GM21619 (cell line): ENCODE results near the gene P2RY14.

Experiments used
- ATAC-seq: cut with Tn5 transposase; IDR thresholded peaks from one replicate; pipeline ENCODE4 v1.9.1; 2021; ENCODE audit not compliant: unreplicated experiment

P2RY14 gene

DNA sequence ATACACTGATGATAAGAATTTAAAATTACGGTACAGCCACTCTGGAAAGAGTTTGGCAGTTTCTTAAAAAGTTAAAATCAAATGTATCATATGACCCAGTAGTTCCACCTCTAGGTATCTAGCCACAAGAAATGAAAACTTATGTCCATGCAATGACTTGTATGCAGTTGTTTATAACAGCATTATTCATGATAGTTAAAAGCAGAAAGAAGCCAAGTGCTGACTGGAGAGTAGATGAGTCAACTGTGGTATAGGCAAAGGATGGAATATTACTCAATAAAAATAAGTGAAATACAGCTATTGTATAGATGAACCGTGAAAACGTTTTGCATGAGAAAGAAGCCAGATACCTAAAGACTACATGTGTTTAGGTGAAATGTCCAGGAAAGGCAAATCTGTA lies 23.4 kb upstream of the P2RY14 start:
- ATAC-seq = no peak

DNA sequence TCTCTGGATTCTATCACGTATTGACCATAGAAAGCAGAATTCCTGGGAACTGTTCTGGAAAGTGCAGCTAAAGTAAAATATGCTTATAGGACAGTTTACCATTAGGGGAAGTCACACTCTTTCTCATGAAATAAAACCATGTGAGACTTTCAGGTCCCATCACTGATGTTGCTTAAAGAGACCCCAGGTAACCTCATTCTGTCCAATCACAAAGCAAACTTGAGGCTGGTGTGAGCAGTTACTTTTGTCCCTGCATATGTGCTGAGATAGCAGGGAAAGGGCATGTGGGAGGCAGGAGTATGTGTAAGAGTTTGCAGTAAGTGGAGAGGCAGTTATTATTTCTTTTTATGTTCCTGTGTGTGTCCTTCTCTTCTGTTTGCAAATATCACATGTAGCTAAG lies 22.2 kb upstream of the P2RY14 start:
- no peak for ATAC-seq

DNA sequence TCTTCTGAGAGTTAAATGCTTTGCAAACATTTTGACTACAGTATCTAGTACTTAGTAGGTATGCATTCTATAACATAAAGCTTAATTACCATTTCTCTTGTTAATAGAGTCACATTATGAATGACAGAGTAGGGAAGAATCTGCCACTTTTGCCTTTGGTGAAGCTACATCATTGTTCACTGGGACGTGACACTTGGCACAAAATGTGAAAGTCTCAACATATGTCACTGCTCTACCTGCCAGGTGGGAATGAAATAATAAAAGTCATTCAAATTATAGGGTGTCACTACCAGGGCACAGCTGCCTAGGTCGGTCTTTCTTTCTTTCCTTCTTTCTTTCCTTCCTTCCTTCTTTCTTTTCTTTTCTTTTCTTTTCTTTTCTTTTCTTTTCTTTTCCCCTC lies 20.7 kb upstream of the P2RY14 start:
- ATAC-seq = no peak

DNA sequence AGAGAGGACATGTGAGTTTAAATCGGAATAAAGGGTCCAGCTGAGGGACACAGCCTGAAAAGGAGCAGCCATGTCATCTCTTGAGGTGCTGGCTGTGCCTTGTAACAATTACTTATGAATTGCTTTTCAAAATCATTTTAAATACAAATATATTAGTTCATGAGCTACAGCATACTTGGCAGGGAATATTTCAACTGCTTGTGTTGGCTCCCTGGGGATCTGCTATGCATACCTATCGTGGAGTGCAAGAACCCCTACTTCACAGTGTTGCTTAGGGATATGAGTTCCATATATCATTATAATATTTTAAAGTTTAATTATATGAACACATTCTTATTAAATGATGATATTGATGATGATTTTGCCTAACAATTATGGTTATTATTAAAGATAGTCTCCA lies 19.1 kb upstream of the P2RY14 start:
- no peak for ATAC-seq

DNA sequence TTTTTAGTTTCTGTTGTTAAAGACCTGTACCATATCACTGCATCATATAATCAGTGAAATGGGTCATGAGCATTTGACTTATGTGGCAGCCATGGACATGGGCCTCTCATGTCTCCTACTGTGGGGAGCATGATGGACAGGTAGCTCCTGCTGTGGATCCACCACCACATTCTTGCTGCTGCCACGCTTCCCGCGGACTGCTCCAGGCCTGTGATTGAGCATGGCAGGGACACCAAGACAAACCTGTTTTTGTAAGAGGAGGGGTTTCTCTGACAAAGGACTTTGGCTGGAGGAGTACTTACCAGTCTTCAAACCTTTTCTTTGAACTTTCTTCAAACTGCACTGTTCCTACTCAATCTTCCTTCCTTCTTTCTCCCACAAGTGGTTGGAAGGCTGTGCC lies 17.9 kb upstream of the P2RY14 start:
- no peak for ATAC-seq

DNA sequence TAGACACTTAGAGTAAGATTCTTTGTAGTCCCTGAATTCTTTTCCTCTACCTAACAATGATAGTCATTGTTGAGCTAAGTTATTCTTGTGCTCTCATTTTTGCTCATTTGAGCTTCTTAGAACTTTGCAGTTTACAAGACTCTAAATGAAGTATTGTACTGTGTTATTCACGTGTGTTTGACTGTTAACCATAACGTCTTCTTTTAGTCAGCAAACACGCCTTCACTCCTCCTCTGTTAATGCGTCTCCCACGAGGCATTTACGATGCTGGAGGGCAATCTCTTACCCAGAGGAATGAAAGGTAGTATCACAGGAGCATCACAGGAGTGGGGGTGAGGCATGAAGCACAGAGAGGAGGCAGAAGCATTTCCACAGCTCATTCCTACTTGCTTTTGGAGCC lies 14.8 kb upstream of the P2RY14 start:
- no peak for ATAC-seq

DNA sequence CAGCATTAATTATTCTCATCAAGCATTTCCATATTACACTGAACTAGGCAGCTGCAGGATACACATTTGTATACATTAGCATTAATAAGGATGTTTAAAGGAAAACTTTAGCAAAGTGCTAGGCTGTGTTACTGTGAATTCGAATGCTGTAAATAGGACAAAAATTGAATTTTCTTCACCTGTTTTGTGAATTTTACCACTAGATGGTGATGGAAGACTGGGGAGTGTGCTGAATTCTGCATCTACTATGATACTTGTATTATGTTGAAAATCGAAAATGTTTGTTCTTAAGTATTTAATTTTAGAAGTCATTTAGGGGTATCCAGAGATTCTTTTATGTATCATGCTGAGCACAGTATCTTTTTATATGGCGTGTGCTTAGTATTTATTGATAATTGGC lies 12.3 kb upstream of the P2RY14 start:
- no peak for ATAC-seq

DNA sequence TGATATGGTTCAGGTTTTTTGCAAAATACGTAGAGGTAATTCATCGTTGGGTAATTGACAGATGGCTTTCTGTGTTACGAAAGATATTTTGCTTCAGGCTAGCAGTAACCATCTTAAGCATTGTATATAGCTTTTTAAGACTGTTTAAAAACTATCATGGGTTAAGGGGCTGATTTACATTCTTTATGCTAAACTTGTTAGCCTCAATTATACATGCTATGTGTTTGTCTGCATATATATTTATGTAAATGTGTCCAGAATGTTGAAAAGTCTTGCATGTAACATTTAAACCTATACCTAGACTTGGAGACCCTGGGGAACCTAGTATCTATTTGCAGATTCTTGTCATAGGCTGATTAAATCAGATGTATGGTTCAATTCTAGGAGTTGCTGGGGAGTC lies 11.1 kb upstream of the P2RY14 start:
- ATAC-seq = no peak

DNA sequence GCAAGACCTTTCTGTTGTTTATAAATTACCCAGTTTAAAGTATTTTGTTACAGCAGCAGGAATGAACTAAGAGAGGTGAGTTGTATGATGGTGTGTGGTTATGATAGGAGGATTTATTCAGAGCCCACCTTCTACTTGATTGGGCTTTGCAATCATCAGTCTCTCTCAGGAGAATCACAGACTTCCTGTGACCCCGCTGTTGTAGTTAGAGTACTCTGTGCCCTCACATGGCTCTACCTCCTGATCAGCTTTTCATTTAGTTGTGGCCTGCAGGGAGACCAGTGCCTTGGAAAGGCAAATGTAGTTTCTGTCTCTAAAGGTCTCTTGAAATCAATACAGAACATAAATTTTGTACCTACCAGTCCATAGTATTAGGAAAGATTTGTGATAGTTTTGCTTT lies 7.6 kb upstream of the P2RY14 start:
- ATAC-seq = no peak

DNA sequence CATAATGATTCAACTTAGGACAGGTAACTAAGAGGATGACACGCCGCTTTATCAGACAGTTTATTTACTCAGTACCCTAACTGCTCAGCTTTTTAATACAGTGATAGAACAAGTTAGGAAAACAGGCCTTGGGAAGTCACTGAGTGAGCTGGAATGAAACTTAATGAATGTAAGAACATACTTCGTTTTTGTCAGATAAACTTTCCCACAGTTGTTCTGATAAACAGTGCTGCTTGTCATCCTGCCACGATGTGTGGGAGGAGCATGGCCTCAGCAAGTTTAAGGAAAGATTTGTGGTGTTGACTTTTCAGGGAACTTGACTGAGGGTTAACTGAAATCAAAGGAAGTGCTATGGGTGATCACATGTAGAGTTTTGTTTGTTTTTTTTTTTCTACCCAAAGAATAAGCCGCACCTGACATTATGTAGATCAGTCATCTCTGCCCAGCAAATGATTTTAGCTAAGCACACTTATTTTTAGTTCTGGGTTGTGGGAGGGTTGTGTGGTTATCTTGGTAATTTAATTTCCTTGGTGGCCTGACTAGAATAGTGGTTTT lies 5.6 kb upstream of the P2RY14 start:
- ATAC-seq = no peak

DNA sequence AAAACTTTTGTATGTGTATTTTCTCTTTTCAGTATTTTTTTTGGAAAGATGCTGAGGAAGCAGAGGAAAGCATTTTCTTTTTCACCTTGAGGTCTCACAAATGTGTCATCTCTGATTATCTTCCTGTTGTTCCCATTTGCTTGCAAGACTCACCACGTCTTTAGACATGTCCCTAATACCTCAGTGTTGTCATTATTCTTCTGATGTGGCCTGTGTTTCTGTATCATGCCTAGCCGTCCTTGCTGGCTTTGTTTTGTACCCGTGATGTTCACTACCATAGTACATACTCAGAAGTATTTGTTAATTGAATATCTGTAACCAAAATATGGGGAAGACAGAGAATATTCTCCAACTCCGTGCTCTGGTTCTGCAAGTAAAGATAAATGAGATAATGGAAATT lies 5.0 kb upstream of the P2RY14 start:
- ATAC-seq = no peak

DNA sequence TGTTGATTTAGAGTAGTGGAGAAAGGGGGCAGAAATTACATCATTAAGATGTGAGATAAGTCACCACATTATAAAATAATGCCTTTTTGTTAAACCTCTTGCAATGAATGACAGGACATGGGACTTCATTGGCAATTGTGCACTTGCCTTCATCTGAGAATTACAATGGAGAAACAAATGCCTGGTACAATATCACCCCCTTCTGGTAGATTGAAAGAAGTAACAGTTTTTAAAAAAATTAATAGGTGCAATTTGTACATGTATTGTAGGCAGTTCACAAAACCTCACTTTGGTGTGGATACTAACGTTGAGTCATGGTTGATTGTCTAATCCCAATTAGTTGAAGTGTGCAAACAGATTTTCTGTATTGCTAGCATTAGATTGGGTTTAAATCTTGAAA lies 4.6 kb upstream of the P2RY14 start:
- ATAC-seq = no peak

DNA sequence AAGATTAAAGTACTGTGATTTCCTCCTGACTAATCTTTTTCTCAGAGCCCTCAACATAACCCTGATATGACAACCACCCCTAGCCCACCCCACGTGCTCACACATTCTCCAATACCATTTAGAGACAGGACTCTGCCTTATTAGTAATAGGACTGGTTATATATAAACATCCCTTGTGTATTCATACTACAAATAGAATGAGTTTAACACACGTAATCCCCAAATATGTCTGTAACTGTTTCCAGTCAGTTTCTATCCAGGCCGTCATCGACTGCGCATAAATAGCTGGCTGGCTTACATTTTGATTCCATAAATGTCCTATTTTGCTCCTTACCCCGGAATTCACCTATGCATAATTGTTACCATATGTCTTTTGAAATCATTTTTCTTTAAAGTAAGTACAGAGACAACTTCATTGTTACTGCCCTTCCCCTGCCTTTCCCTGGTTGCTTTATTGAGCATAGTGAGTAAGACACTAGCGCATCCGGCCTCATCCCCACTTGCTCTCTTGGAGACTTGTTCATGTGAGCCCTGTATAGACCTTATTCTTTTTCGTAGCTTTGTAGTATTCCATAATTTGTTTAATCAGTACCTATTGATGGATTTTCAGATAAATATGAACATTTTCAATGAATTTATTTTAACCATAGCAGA lies 3.5 kb upstream of the P2RY14 start:
- no peak for ATAC-seq

DNA sequence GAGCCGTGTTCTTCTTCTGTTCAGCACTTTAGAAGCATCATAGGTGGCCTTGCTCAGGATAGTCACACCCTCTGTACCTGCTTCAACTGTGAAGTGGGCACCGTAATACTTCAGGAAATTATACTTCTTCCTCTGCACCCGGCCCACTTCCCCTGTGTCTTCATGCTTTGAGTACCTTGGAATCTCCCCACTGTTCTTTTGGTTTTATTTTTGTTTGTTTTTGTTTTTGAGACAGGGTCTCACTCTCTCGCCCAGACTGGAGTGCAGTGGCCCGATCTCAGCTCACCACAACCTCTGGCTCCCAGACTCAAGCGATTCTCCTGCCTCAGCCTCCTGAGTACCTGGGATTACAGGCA lies 1.7 kb downstream of the P2RY14 start:
- ATAC-seq = peak; percentile 60

DNA sequence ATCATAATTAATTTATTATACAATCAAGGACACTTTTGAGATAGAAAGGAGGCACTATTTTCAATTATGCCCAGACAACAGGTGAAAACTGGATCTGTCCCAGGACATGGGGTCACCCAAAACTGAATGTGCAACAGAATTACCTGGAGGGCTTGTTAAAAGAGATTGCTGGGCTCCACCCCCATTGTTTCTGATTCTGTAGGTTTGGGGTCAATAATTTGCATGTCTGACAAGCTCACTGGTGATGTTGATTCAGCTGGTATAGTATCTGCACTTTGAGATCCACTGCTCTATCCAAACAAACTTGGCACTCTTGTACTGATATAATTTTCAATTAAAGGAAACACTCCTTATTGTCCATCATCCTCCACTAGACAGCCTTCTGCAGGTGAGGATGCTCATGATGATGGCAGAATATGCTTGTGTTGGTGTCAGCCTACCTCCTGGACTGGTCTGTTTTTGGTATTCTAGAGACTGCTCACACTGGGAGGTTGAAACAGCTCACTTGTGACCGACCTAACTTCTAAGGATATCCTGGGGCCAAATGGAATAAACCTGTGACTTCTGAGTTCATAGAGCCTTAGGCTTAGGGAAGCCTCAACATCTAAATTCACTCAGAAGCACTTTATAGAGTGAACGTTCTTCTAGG lies 2.2 kb downstream of the P2RY14 start:
- peak; percentile 31 for ATAC-seq

DNA sequence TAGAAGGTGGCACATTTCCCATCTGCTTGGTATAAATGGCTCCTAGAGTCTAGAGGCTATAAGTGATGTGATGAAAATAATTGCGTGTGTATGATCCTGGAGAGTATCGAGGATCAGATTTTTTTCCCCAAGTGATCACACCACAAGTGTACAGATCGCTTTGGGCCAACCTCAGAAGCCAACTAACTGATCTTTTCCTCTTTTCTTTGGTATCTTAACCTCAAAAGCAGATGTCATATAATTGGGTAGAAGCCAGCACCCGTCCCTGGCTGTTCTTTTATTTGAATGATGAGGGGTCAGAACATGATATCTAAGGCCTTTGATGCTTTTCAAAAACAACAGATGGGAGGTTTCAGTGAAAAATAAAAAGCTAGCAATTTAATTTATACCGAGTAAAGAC lies 3.3 kb downstream of the P2RY14 start:
- no peak for ATAC-seq

DNA sequence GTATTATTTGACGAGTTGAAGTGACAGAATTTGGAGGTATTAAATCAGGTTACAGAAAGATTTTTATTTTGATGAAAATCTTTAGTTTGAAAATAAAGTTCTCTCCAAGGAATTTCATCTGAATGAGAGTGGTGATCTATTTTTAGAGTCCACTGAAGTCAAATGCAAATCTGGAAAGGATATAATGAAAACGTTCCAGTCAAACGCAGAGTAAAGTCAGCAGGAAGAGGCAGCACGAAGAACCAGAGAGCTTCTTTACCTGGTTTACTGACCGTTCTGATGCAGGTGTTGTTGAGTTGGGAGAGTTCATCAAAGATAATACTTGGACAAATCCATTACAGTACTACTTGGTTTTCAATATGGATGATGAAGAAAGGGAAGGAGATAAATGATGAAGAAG lies 8.7 kb downstream of the P2RY14 start:
- ATAC-seq = no peak

DNA sequence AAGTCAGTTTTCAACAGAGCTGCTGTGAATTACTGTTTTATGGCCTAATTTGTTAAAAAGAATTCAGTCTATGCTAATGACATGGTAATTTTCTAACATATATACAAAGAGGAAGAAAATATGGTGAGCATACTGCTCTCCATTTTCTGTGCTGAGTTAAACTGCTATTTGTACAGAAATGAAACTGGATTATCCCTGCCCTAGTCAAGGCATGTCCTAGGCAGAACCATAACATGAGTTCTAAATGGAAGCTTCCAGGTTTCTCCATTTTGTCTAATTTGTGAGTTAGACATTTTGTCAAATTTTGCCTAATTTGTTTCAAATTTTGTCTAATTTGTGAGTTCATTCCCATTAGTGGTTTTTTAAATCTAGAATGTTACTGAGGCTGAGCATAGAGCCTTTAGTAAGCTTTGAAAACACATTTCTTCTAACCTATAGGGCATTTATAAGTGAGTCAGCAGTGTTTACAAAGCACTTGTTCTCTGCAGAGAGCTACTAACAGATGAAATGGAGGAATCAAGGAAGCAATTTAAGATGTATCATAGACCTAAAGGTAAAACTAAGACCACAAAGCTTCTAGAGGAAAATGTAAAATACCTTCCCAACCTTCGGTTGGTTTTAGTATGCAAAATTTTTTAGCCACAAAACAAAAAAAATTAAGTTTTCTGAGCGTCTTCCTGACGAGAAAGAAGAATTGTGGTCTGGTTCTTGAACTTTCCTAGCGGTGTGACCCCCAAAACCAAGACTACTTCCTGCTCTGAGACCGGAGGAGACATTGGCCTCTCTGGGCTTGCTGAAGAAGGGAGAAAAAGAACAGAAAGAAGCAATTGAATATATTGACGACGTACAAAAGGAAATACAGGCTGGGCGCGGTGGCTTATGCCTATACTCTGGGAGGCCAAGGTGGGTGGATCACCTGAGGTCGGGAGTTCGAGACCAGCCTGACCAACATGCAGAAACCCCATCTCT lies 9.8 kb downstream of the P2RY14 start:
- peak; percentile 57 for ATAC-seq

DNA sequence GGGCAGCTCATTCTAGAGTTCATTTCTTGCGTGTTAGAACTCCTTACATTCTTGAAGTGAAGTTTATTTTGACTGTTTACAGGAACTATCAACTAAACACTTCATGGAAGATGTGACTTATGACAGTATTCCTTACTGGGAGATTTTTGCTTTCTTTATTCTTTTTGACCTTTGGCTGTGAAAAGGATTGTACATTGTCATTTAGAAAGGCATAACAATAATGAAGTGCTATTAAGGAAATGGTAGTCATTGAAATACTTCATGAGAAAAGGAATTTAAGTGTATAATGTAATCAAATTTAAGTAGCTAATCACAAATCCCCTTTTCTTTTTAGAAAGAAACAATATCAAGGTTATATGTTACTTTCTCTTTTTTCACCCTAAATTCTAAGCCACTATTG lies 11.3 kb downstream of the P2RY14 start:
- ATAC-seq = no peak

DNA sequence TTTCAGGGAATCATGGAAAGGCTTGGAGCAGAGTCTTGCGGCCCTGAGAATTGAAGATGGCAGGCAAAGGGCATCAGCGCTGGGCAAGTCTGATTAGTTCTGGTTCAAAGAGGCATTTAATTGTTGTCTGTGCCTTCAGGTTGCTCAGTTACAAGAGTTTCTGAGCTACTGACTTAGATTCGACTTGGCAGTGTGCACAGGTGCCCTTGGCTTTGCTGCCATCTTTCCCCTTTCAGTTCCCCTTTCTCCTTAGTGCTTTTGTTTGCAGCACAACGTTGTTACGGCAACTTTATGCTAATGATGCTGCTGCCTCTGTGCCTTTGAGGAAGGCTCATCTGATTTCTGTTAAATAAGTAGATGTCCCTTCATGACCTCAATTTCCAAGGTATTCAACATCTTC lies 12.5 kb downstream of the P2RY14 start:
- peak; percentile 92 for ATAC-seq

DNA sequence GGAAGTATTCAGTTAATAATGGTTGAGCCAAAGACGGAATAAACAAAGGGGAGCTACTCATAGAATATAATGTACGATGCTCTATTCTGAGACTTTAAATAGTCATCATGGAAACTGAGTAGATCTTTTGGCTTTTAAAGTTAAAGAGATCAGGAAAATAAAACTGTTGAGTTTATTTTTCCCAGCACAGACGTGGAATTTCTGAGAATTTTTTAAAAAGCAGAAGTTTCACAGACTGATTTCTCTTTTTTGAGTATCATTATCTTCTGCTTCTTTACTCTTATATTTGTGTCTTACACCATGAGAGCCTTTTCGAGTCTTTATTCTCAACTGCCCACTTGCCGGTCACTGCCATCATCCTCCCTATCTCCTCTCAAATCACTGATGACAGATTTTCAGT lies 13.2 kb downstream of the P2RY14 start:
- no peak for ATAC-seq

DNA sequence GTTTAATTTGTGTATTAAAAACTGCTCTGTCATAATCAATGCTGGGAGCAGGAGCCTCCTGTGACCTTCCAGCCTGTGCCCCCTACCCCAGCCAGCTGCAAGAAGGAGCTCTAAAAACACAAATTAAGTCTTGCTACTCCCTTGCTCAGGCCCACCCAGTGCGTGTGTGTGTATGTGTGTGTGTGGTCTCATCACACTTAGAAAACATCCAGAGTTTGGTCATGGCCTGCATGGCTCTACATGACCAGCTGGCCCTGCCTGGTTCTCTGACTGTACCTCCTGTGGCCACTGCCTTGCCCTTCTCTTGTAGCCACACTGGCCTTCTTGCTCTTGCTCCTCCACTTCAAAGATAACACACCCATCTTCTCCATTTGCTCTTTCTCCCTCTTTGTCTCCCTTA lies 13.7 kb downstream of the P2RY14 start:
- ATAC-seq = no peak
